Stimulated activated CD4-positive, alpha-beta T cell treated with anti-CD3 and anti-CD28 coated beads, Interleukin-1b, Interleukin-23, amount 100 ng/mL, for 48 hours (primary cell): ENCODE data around the gene ACADM.
"Not testable (repeated sequence)": the region's sequence is repeated elsewhere in the genome, so short reads cannot be mapped to it uniquely, and the experiment has no call there.

Experiments
- DNase-seq: peaks from one replicate; pipeline ENCODE4 v3.0.0-alpha.2; 2020

The ACADM gene

DNA sequence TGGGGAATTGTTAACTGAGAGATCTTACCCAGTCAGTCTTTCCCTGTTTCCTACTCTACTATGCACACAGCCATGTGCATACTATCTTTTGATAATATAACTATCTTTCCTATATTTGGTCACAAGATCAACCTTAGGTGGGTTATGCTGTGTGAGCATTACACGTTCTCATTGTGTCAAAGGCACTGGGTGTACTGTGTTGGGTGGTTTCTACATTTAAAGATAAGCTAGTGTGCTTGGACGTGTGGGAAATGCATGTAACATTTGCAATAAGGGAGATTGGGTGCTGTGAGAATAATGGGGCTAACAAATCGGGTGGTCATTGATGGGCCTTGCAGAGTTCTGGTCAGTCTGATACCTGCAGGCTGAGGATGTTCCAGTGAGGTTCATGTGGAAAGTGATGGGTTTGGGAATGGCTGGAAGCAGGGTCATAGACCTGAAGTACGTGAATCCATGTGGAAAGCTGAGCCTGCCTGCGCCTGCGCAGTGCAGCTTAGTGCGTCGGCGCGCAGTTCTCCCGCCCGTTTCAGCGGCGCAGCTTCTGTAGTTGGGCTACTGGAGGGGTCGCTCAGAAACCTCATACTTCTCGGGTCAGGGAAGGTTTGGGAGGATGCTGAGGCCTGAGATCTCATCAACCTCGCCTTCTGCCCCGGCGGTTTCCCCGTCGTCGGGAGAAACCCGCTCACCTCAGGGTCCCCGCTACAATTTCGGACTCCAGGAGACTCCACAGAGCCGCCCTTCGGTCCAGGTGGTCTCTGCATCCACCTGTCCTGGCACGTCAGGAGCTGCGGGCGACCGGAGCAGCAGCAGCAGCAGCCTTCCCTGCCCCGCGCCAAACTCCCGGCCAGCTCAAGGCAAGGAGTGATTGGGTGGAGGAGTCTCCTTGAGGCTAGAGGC is 72.1 kb downstream of the ACADM start, which contains the start of gene MSH4:
Gene MSH4, plus strand, starts transcription at position 507 of the 897 bp plus-strand sequence. Its CDS starts 104 bp downstream, at position 611.
- no peak for DNase-seq

DNA sequence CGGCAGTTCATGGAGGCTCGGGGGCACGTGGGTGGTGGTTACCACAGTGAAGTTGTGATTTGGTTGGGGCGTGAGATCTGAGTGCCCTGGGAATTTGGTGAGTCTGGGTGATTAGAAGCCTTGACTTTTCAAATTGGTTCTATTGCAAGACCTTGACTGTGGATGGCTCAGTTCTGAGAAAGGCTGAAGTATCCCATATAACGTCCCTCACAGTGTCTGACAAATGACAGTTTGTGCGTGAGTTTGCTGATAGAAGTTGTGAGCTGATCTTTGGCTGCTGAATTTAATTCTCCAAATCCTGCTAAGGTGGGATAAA is 72.7 kb downstream of the ACADM start:
- DNase-seq: no peak

GRCh38 chr1:75797606-75798216 is 73.2 kb downstream of the ACADM start:
- DNase-seq: no peak

DNA sequence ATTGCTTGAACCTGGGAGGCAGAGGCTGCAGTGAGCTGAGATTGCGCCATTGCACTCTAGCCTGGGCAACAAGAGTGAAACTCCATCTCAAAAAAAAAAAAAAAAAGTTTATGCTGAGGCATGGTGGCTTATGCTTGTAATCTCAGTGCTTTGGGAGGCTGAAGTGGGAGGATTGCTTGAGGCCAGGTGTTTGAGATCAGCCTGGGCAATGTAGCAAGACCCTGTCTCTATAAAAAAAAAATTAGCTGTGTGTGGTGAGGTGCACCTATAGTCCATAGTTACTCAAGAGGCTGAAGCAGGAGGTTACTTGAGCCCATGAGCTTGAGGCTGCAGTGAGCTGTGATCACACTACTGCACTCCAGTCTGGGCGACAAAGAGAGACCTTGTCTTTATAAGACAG is 77.0 kb downstream of the ACADM start:
- not testable (repeated sequence) for DNase-seq

DNA sequence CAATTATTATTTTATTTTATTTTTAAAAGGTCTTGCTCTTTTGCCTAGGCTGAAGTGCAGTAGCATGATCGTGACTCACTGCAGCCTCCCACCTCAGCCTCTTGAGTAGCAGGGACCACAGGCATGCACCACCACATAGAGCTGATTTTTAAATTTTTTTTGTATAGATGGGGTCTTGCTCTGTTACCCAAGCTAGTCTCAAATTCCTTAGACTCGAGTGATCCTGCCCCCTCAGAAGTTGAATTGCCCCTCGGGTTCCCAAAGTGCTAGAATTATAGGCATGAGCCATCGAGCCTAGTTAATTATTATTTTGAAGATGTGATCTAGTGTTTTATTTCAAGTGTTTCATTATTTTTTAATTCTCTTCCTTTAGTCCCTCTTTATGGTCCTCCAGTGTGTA is 84.4 kb downstream of the ACADM start:
- DNase-seq: no peak

GRCh38 chr1:75810113-75810512 is 85.6 kb downstream of the ACADM start:
- not testable (repeated sequence) for DNase-seq

DNA sequence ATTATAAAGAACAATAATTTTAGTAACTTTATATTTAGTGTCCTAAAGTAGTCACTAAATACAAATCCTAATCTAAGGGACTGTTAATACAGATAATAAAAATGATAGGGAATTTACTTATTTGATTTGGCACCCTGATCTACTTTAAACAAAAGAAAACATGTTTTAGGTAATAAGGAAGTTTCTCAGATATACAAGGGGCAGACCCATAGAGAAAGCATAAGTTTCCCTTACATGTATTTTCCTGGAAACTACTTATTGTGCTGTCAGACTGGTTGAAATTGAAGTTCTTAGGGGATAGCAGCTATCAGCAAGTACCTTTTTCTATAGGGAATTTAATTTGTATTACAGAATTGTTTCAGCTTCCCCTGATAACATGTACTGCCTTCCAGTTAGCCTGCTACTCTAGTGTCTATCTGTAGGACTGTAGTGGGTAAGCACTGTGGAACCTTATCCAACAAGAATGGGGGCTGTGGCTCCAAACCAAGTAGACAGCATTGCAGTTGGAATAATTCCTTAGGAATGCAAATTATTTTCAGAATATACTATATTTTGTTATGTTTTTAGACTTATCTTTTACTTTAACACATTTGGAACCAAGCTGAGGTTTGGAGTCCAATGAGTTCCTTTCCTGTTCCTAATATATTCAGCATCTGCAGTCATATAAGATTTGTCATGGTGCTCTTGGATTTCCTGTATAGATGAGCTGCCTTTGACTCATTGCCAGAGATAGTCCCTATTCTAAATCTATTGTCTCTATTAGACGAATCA is 86.9 kb downstream of the ACADM start:
- no peak for DNase-seq

DNA sequence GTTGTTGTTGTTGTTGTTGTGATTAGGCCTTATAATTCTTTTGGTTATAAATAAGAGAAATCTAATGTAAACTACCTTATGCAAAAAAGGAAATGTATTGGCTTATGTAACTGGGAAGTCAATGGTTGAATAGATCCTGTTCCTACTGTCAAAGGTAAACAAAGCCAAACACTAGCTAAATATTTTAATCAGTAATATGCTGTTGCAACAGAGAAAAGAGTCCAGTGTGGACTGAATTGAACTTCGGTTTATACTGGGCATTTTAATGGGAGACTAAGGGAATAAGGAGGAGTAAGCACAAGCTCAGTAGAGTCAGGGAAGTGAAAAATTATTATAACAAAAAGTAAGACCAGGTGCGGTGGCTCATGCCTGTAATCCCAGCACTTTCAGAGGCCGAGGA is 87.6 kb downstream of the ACADM start:
- no peak for DNase-seq
